ENCODE results near the gene ASTN2. TPM values are rescaled to one million over a fixed set of nuclear protein-coding genes. Genes with fewer than 3 reads are reported as not detected.

The ASTN2 gene
- total RNA-seq, 4 donors from 2014 or later: 0.97 to 4.7 (median 3.0) TPM

GRCh38 chr9:117427357-117427913, 12.6 kb upstream of the ASTN2 start:
- H3K4me3 ChIP-seq (ENCODE audit: low read depth, poor library complexity, severe bottlenecking): no peak overlapping the region
- WGBS, 2 donors: 74 to 87% methylated on average over 3 of the region's 3 CpGs
- DNase-seq (ENCODE audit: low spot score in 2 of 2): no peak
- intact Hi-C loops (cut with DNase I; ENCODE audit: low total_unique reads): no loop called here
- TF ChIP-seq POLR2A (IDR thresholded peaks at IDR 0.05) (no peak), CTCF (IDR thresholded peaks at IDR 0.05) (no peak)

GRCh38 chr9:117425566-117425965, 10.7 kb upstream of the ASTN2 start:
- 79% methylated on average over 3 of the region's 3 CpGs for WGBS, 2 donors
- no peak overlapping the region for H3K4me3 ChIP-seq (ENCODE audit: low read depth, poor library complexity, severe bottlenecking)
- intact Hi-C loops (cut with DNase I; ENCODE audit: low total_unique reads): no loop called here
- no peak for DNase-seq (ENCODE audit: low spot score in 2 of 2)
- TF ChIP-seq CTCF (IDR thresholded peaks at IDR 0.05) (no peak), POLR2A (IDR thresholded peaks at IDR 0.05) (no peak)

- WGBS, 2 donors: 65 to 81% methylated on average over 1 of the region's 1 CpG
- intact Hi-C loops (cut with DNase I; ENCODE audit: low total_unique reads): no loop called here
- no peak overlapping the region for H3K4me3 ChIP-seq (ENCODE audit: low read depth, poor library complexity, severe bottlenecking)
- no peak for DNase-seq (ENCODE audit: low spot score in 2 of 2)
- TF ChIP-seq POLR2A (IDR thresholded peaks at IDR 0.05): no peak
These were observed 9.4 kb upstream of the ASTN2 start for GRCh38 chr9:117424291-117424690.

- DNase-seq (ENCODE audit: low spot score in 2 of 2): no peak
- intact Hi-C loops (cut with DNase I; ENCODE audit: low total_unique reads): no loop called here
- no peak for TF ChIP-seq CTCF (IDR thresholded peaks at IDR 0.05)
- TF ChIP-seq POLR2A (IDR thresholded peaks at IDR 0.05): no peak
- no peak overlapping the region for H3K4me3 ChIP-seq (ENCODE audit: low read depth, poor library complexity, severe bottlenecking)
- 58 to 78% methylated on average over 1 of the region's 1 CpG for WGBS, 2 donors
These were observed 3.3 kb upstream of the ASTN2 start for GRCh38 chr9:117418111-117418510.

- WGBS, 2 donors: 85 to 97% methylated on average over 2 of the region's 2 CpGs
- DNase-seq (ENCODE audit: low spot score in 2 of 2): no peak
- no peak overlapping the region for H3K4me3 ChIP-seq (ENCODE audit: low read depth, poor library complexity, severe bottlenecking)
- TF ChIP-seq CTCF (IDR thresholded peaks at IDR 0.05) (no peak), POLR2A (IDR thresholded peaks at IDR 0.05) (no peak)
- intact Hi-C loops (cut with DNase I; ENCODE audit: low total_unique reads): no loop called here
These were observed 2.0 kb upstream of the ASTN2 start for GRCh38 chr9:117416856-117417255.

GRCh38 chr9:117415358-117415914, 579 bp upstream of the ASTN2 start:
- WGBS, 2 donors: 3 to 5% methylated on average over 13 of the region's 13 CpGs
- no peak overlapping the region for H3K4me3 ChIP-seq (ENCODE audit: low read depth, poor library complexity, severe bottlenecking)
- DNase-seq (ENCODE audit: low spot score in 2 of 2): no peak
- TF ChIP-seq CTCF (IDR thresholded peaks at IDR 0.05) (no peak), POLR2A (IDR thresholded peaks at IDR 0.05) (no peak)
- intact Hi-C loops (cut with DNase I; ENCODE audit: low total_unique reads): no loop called here

Measured in lower leg skin (tissue), 4 donors.